CD1c-positive myeloid dendritic cell (primary cell): Measurements from ENCODE around the gene CD300A.

ENCODE experiments used
- DNase-seq: peaks from one replicate; pipeline ENCODE4 v3.0.0-alpha.2; 2016; ENCODE audit errors: extremely low spot score

CD300A gene

DNA sequence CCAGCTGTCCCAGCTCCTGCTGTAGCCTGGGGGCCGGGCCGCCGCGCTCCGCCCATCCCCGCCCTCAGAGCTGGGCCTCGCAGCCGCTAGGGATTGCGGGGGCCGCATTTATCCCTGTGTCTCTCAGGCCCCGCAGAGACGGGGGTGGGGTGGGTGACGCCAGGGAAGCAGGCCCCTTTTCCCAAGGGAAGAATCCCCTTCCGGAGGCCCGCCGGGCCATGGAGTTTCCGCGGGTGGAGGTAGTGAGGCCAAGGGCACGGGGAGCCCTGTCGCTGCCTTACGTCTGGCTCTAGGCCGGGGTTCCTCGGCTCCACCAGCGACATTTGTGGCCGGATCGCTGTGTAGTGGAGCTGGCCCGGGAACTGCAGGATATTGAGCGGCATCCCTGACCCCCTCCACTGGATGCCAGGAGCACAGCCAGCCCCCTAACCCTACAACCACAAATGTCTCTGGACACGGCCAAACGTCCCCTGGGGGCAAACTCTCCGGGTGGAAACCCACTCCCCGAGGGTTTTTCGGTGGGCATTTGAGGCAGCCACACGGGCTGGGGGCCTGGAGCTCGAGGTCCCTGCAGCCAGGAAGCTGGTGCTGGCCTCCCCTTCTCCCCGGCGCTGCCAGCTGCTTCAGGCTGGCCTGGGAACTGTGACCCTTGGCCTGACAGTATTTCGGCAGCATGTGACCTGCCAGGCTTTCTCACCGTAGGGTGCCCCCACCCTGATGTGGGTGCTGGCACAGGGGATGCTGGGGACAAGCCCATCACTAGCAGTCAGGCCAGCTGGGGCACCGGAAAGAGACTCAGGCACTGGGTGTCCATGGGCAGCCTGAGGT lies 12.0 kb upstream of the CD300A start:
- peak; percentile 83 for DNase-seq

DNA sequence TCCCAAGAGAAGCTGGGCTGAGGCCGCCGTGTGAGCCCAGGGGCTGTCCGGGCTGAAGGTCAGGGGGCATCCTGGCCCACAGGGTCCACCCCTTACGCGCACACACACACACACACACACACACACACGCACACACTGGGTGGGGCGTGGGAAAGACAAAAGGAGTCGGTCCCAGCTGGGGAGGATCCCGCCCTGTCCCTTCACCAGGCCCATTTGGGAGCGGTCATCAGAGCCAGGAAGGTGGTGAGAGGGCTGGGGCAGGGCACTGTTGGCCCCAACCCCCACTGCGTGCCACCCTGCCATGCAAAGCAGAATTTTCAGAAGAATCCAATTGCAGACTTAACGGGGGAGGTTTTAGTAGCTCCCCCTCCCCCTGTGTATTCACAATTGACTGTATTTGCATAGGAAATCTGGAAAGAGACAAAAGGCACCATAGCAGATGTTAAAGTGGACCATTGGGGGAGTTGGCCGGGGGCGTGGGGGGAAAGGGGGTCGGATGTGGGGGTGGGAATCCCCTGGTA lies 11.3 kb upstream of the CD300A start:
- no peak for DNase-seq

DNA sequence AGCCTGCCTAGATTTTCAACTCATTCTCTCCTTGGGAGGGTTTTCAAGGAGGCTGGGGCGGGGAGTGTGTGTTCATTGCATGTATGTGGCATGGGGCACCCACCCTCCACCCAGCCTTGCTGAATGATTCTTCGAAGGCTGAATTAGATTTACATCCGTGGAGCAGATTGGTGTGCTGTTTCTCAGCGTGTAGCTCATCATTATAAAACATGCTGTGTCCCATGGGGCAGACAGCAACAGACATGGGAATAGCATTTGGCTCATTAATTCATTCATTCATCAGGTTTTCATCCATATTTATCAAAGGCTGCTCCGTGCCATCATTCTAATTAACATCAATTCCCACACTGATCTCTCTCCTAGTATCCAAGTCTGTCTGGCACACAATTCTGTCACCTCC lies 10.6 kb upstream of the CD300A start:
- DNase-seq, result no peak

DNA sequence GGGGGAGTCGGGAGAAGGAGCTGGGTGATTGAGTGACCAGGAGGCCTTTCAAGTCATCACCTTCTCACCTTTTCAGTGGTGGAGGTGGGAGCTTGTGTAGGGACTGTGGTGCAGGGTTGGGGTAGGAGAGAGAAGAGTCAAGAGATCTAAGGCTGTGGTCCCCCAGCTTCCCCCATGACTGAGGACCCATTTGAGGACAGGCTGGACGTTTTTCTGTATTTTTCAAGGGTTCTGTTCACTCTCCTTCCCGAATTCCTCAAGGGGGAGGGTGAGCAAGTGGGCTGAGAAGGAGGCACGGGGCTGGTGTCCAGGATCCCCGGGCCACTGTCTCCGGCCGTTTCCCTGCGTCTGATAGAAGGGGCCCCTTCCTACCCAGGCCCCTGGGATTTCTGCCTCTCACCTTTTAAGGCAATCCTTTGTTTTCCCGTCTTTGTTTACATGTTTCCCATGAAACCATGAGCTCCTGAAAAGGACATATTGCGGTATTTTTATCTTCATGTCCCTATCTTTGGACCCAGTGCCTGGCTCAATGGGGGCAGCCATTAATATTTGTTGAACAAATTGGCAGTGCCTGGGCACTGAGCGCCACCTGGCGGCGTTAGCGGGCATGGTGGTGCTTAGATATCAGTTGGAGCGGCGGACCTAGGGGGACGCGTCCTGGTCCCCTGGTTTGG lies 9.2 kb upstream of the CD300A start:
- peak; percentile 85 for DNase-seq

DNA sequence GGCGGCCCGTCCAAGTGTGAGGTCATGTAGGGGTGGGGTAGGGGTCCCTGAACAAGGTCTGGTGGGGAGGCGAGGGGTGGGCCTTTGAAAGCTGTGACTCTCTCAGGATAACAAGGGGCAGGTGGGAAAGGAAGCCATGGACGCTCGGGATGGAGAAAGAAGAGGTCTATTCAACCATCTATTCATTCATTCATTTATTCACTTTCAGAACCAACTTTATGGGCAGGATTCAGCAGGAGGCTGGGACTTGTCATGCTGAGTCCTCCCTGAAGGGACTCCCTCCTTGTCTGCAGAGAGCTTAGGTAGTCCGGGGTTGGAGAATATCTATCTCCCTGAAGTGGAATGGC lies 8.6 kb upstream of the CD300A start:
- DNase-seq, result no peak

DNA sequence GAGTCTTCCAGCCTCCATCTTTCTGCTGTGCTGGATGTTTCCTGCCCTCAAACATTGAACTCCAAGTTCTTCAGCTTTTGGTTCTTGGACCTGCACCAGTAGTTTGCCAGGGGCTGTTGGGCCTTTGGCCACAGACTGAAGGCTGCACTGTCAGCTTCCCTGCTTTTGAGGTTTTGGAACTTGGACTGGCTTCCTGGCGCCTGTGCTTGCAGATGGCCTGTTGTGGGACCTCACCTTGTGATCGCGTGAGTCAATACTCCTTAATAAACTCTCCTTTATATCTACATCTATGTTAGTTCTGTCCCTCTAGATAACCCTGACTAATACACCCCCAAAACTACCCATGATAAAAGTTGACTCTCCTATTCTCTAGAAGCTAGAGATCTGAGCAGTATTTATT lies 7.6 kb upstream of the CD300A start:
- DNase-seq, result no peak

DNA sequence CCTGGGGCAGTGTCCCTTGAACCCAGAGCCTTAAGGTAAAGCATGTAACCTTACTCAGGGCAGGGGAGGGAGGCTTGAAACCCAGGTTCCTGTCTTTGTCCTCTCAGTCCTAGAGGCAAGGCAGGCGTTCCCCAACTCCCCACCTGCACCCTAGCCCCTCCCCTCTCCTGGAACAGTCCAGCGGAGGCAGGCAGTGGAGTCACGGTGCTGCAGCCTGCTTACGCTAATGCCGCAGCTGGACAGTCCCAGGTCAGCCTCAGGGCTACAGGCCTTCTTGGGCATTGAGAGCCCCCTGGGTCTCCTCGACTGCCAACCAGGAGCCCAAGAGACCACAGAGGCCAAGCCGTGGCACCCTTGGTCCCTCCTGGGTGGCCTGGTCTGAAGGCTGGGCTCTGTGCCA lies 6.8 kb upstream of the CD300A start:
- DNase-seq, result no peak

DNA sequence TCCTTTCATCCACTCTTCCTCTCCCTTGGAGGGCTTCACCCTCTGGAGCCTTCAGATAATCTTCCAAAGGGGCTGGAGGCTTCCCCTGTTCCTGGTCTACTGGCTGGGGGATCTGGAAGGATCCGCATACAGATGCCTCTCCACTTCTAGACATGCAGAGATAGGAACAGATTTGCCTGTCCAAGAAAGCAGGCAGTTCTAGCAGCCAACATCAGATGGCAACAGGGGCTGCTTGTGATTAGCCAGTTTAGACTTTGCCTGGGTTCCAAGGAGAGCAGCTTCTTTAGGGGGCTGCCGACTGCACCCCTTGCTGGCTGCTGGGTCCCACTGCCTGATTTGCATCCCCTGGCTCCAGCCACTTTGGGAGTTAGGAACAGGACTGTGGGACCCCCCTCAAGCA lies 6.2 kb upstream of the CD300A start:
- no peak for DNase-seq

DNA sequence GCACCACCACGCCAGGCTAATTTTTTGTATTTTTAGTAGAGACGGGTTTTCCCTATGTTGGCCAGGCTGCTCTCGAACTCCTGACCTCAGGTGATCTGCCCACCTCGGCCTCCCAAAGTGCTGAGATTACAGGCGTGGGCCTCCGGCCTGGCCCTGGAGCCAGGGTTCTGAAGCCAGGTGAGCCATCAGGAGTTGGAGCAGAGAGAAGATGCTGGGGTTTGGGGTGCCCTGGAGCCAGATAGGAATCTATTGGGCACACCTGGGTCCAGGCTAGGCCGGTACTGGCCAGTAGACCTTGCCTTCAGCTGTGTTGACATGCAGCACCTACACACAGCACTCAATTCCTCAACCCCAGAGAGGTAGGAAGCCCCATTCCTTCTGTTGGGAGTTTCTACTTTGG lies 5.4 kb upstream of the CD300A start:
- DNase-seq, result no peak

DNA sequence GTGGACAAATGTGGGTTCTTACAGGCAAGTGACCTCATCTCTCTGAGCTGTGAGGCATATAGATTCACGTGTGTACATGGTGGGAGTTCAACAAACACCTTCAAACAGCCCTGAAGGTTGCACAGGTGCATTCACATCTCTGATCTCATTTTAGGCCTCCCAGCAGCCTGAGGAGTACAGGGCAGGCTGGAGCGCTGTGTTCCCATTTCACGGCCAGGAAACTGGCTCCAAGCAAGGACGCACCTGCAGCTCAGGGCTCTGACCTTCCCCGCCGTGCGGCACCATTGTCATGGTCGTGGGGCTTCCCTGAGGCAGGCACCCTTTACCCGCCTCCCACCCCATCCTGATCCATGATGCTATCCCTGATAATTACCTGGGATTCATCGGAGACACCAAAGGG lies 4.8 kb upstream of the CD300A start:
- no peak for DNase-seq

DNA sequence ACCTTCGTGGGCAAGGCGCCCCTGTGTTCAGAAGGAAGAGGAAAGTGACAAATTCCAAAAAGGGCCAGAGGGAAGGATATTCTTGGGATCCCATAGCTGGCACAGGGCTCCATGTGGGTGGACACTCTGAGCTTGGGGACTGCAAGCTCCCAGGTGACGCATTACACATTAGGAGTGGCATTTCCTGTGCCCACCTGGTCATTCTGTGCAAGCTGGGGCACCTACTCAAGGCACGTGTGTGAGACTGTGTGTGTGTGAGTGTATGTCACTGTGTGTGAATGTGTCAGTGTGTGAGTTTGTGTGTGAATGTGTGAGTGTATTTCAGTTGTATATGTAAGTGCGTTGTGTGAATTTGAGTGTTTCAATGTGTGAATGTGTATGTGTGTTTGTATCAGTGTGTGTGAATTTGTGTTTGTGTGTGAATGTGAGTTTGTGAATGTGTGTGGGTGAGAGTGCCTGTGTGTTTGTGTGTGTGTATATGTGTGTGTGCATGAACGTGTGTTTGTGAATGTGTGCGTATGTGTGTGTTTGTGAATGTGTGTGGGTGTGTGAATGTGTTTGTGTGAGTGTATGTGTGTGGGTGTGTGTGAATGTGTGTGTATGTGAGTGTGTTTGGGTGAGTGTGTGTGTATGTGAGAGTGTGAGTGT lies 1.6 kb upstream of the CD300A start:
- no peak for DNase-seq

DNA sequence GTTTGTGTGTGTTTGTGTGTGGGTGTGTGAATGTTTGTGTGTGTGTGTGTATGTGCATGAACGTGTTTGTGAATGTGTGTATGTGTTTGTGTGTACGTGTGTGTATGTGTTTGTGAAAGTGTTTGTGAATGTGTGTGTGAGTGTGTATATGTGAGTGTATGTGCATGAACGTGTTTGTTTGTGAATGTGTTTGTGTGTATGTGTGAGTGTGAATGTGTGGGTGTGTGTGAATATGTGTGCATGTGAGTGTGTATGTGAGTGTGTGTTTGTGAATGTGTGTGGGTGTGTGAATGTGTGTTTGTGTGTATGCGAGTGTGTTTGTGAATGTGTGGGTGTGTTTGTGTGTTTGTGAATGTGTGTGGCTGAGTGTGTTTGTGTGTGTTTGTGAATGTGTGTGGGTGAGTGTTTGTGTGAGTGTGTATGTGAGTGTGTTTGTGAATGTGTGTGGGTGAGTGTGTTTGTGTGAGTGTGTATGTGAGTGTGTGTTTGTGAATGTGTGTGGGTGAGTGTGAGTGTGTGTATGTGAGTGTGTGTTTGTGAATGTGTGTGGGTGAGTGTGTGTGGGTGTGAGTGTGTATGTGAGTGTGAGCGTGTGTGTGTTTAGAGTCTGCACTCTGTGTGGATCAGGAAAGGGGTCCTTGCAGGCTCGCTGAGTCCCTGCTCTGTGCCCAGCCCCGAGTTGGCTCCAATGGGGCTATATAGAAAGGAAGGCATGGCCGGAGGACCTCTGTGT lies 890 bp upstream of the CD300A start:
- no peak for DNase-seq

DNA sequence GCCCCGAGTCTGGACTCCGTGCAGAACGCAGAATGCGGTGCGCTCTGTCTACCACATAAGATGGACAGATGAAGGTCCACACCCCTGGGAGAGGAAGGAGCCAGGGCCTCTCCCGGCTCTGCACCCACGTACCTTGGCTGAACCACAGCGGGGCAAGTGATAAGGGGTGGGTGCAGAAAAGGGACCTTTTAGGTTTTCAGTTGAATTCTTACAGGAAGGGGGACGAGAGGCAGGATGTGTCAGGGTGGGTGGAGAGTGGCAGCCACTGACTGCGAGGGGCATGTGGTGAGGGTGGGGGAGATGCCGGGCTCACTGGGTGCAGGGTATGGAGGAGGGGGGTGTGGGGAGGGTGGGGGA lies 372 bp downstream of the CD300A start:
- DNase-seq, result peak; percentile 25

DNA sequence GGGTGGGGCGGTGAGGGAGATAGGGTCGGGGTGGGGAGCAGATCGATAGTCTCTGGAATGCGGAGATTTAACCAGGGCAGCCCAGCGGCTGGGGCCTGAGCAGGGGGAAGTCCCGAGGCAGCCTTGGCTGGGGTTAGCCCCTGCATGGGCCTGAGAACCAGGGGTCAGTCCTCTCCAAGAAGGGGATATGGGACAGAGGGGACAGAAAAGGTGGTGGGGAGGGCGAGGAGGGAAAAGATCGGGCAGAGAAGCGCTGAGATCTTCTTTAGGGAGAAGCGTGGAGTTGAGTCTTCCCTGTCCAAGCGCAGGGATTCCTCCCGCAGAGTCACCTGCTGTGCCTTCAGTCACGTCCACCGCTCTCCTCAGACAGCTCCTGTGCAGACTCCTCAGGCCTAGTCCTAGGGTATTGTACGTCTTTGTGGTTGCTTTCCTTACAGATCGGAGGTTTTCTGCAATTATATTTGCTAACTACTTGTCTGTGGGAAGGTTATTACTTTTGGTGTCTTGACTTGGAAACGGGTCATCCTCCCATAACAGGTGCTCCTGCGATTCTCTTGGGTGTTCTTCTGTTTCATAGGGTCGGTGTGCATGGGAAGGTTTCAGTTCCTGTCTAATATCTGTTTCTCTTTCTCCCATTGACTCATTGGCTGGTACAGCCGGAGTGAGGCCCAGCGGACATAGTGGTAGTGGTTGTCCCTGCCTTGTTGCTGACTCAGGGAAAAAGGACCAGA lies 952 bp downstream of the CD300A start:
- peak; percentile 64 for DNase-seq

DNA sequence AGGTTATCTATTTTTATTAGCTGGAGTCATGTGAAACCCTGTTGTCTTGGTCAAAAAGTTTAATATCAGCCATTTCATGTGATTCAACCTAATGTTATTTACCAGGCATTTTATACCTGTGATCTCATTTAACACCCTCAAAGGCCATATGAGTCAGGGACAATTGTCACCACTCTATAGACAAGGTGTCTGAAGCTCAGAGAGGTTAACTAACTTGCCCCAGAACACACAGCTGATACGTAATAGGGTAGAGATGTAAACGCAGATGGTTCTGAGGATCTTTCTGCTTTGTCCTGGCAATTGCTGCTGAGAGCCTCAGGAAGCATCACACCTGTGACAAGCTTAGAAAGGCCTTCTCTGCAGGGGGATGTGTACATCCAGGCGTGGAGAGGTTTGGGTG lies 4.9 kb downstream of the CD300A start:
- DNase-seq, result no peak

DNA sequence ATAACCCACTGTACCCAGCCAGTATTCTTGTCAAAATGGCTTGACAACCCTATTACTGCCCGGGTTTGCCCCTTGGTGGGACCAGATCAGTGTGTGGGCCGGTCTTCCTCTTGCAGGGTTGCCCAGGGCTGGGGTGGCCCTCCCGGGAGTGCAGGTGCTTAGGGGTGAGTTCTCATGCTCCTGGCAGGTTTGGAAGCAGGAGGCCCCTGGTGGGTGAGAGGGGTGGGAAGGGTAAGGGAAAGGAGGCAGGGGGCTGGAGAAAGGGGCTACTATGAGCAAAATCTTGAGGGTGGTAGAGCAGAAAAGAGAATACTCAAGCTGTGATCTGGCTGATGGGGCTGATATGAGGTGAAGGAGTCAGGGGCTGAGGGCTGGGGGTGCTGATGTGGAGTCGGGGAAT lies 6.5 kb downstream of the CD300A start:
- no peak for DNase-seq

DNA sequence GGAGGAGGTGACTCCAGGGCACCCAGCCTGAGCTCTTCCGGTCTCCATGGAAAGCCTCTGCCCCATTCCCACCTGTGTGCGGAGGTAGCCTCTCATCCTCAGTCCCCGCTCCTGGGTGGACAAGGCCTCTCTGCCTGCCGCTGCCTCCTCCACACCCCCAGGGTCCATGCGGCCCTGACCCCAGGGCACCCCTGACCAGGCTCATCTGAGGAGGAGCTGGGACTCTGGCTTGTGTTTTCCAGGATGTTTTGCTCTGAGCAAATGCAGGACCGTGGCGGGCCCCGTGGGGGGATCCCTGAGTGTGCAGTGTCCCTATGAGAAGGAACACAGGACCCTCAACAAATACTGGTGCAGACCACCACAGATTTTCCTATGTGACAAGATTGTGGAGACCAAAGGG lies 6.9 kb downstream of the CD300A start:
- no peak for DNase-seq

DNA sequence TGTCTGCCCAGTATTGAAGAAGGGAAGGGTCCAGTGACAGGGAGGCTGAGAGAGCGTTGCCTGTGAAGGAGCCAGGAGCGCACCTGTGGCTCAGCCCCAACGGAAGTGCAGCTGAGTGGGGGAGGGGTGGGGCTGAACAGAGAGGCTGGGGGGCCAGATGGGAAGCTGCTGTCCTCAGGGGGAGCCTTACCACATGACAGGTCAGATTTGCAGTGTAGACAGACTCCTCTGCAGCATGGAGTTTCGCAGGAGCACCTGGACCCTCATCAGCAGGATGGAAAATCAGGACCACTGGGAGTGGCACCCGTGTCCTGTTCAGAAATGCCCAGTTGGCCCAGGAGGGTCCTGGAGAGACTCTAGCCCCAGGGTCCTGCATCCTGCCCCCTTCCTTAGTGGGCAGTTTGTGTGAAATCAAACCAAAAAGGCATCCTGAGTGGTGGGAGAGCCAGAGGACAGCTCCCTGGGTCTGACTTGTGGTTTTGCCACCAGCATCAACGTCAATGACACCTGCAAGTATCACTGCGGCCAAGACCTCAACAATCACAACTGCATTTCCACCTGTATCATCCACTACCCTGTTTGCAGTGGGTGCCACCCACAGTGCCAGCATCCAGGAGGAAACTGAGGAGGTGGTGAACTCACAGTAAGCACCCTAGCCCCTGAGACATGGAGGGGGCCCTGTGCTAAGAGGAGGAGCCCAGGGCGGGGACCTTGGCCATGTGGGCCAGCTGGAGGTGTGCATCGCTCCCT lies 7.8 kb downstream of the CD300A start:
- DNase-seq, result no peak

DNA sequence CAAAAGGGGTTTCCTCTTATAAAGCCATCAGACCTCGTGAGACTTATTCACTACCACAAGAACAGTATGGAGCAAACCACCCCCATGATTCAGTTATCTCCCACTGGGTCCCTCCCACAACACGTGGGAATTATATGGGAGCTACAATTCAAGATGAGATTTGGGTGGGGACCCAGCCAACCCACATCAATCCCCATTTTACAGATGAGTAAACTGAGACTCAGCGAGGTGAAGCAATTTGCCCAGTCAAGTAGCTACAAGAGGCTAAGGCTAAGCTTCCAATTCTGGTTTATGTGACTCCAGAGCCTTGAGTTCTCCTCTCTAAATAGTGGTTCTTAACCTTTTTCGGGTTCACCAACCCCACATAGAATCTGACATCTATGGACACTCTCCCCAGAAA lies 8.8 kb downstream of the CD300A start:
- no peak for DNase-seq

DNA sequence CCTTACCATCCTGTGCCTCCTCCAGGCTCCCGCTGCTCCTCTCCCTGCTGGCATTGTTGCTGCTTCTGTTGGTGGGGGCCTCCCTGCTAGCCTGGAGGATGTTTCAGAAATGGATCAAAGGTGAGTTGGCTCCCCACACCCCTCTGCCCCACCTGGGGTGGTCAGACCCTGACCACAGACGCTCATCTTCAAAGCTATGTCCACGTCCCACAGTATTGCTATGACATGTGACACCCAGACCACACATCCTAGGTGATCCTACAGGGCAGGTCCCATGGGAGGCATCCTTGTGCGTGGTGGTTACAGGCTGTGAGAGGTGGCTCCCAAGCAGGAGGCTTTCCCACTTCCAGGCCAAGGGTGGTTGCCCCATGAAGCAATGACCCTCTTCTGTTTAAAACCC lies 11.0 kb downstream of the CD300A start:
- DNase-seq, result no peak
